Thyroid gland (tissue), 4 donors: ENCODE measurements around the gene CADPS.

Experiments
- CTCF ChIP-seq, 6 experiments: fragments of 200-600 bp in 3 of 6; fragments of 450-650 bp in 3 of 6; sonication (generic) in 3 of 6; IDR thresholded peaks; one replicate each; pipeline ENCODE4 v1.5.1; 2016 to 2019; ENCODE audit warnings: antibody characterized with exemption in 6 of 6, mild to moderate bottlenecking in 2 of 6, inconsistent platforms in 1 of 6, moderate library complexity in 1 of 6
- POLR2A ChIP-seq, 2 donors: fragments of 450-650 bp; IDR thresholded peaks; one replicate each; pipeline ENCODE4 v1.6.1; 2017; ENCODE audit warnings: antibody characterized with exemption in 2 of 2, mild to moderate bottlenecking in 2 of 2, moderate library complexity in 1 of 2

GRCh38 chr3:62364191-62364590, 511.0 kb downstream of the CADPS start:
- TF ChIP-seq POLR2A (IDR thresholded peaks at IDR 0.05) (no peak), CTCF (IDR thresholded peaks at IDR 0.05) (no peak)
